Karpas-422 (cell line): ENCODE data around the gene ARL15. TPM values are rescaled to one million over a fixed set of nuclear protein-coding genes. Genes with fewer than 3 reads are reported as not detected.
"Not testable (repeated sequence)": the region's sequence is repeated elsewhere in the genome, so short reads cannot be mapped to it uniquely, and the experiment has no call there.

Source experiments
- DNase-seq: peaks from one replicate; pipeline ENCODE4 v3.0.0-alpha.2; 2015
- H2AFZ ChIP-seq: fragments of 200-600 bp; sonication (generic); 2 replicates; pipeline ENCODE4 v1.6.1; 2014; ENCODE audit warnings: antibody characterized with exemption, low read length, mixed read lengths
- H3K27ac ChIP-seq: fragments of 200-600 bp; sonication (generic); 2 replicates; pipeline ENCODE4 v1.5.1; 2014; ENCODE audit warnings: mild to moderate bottlenecking, low read length, moderate library complexity
- H3K27me3 ChIP-seq: fragments of 200-600 bp; sonication (generic); 2 replicates; pipeline ENCODE4 v1.6.1; 2014; ENCODE audit warnings: low read length, mixed read lengths
- H3K36me3 ChIP-seq: fragments of 200-600 bp; sonication (generic); 2 replicates; pipeline ENCODE4 v1.6.1; 2014; ENCODE audit warnings: low read length, mixed read lengths; ENCODE audit not compliant: insufficient read depth
- H3K4me1 ChIP-seq: fragments of 200-600 bp; sonication (generic); 2 replicates; pipeline ENCODE4 v1.6.1; 2014; ENCODE audit warnings: mild to moderate bottlenecking, low read length, mixed read lengths
- H3K4me2 ChIP-seq: fragments of 200-600 bp; sonication (generic); 2 replicates; pipeline ENCODE4 v1.6.1; 2014; ENCODE audit warnings: low read length, low read depth, mild to moderate bottlenecking; ENCODE audit not compliant: poor library complexity, severe bottlenecking
- H3K4me3 ChIP-seq: fragments of 200-600 bp; sonication (generic); 2 replicates; pipeline ENCODE4 v1.5.1; 2014; ENCODE audit warnings: mild to moderate bottlenecking, antibody characterized with exemption, low read length, mixed read lengths
- H3K79me2 ChIP-seq: fragments of 200-600 bp; sonication (generic); 2 replicates; pipeline ENCODE4 v1.6.1; 2014; ENCODE audit warnings: mild to moderate bottlenecking, low read length, mixed read lengths
- H3K9ac ChIP-seq: fragments of 200-600 bp; sonication (generic); 2 replicates; pipeline ENCODE4 v1.6.0; 2014; ENCODE audit warnings: low read length
- H3K9me2 ChIP-seq: fragments of 200-600 bp; sonication (generic), shearing (Covaris generic); replicated peaks from 2 replicates; pipeline ENCODE4 v1.6.0; 2014; ENCODE audit warnings: mild to moderate bottlenecking, low read length, moderate library complexity; ENCODE audit not compliant: insufficient read depth
- H3K9me3 ChIP-seq: fragments of 300-700, 200-600 bp; sonication (generic); 2 replicates; pipeline ENCODE4 v1.6.1; 2014; ENCODE audit warnings: low read length, mixed read lengths
- H4K20me1 ChIP-seq: fragments of 200-600 bp; sonication (generic); 2 replicates; pipeline ENCODE4 v1.6.1; 2014; ENCODE audit warnings: mild to moderate bottlenecking, antibody characterized with exemption, low read length, low read depth; ENCODE audit not compliant: insufficient read depth
- total RNA-seq: library from RNA; depleted of rRNA; stranded (reverse); fragments of >200 nt; shearing (Covaris generic); gene quantifications from 2 replicates; pipeline ENCODE4 v1.2.3, GENCODE V29; 2014; ENCODE audit warnings: low replicate concordance

Gene ARL15
- total RNA-seq, 1 experiment from 2014 or later, result 10.7 TPM

- H2AFZ ChIP-seq, result no peak overlapping the region
- H3K4me1 ChIP-seq, result no peaks in the 10 kb centered on the region
- no peaks in the 10 kb centered on the region for H3K36me3 ChIP-seq
- H3K9ac ChIP-seq, result no peak overlapping the region
- DNase-seq, result no peak
- H3K79me2 ChIP-seq, result no peaks in the 10 kb centered on the region
- H3K4me3 ChIP-seq, result no peak overlapping the region
- no peaks in the 10 kb centered on the region for H3K27me3 ChIP-seq
- no peaks in the 10 kb centered on the region for H4K20me1 ChIP-seq
- H3K9me2 ChIP-seq, result no peaks in the 10 kb centered on the region
- H3K27ac ChIP-seq, result no peak overlapping the region
- H3K9me3 ChIP-seq, result no peaks in the 10 kb centered on the region
- H3K4me2 ChIP-seq, result no peak overlapping the region
Observed at GRCh38 chr5:53983568-53984460, 326.6 kb downstream of the ARL15 start.

- H3K27ac ChIP-seq, H2AFZ ChIP-seq, H3K4me2 ChIP-seq, DNase-seq, H3K4me3 ChIP-seq, H3K36me3 ChIP-seq, H3K9me2 ChIP-seq, H3K9me3 ChIP-seq, H3K4me1 ChIP-seq, H3K27me3 ChIP-seq, H3K79me2 ChIP-seq, H4K20me1 ChIP-seq, H3K9ac ChIP-seq: not testable (repeated sequence)
Observed at GRCh38 chr5:53982319-53982718, 328.1 kb downstream of the ARL15 start.

DNA sequence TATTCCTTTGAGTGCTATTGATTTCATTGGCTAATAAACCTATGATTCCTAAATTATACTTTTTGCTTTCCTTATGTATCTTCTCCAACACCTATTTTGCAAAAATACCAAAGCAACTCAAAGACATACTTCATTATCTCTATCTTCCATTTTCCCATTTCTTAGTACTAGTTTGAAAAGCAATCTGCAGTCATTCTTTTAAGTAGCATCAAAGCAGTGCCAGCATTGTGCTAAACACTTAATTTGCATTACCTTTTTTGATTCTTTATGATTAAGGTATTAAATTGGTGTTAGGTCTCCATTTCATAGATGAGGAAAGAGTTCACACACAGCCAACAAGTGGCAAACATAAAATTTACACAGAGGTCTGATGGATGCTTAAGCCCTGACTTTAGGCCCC, 330.3 kb downstream of the ARL15 start:
- Histone ChIP-seq H3K27ac (no peak overlapping the region), H3K36me3 (no peaks in the 10 kb centered on the region), H3K27me3 (no peaks in the 10 kb centered on the region), H3K79me2 (no peaks in the 10 kb centered on the region), H2AFZ (no peak overlapping the region), H4K20me1 (no peaks in the 10 kb centered on the region), H3K9me3 (no peaks in the 10 kb centered on the region), H3K9me2 (no peaks in the 10 kb centered on the region), H3K4me2 (no peak overlapping the region), H3K4me1 (no peaks in the 10 kb centered on the region), H3K9ac (no peak overlapping the region), H3K4me3 (no peak overlapping the region)
- no peak for DNase-seq

- Histone ChIP-seq H2AFZ (no peak overlapping the region), H3K36me3 (no peaks in the 10 kb centered on the region), H4K20me1 (no peaks in the 10 kb centered on the region), H3K4me3 (no peak overlapping the region), H3K9ac (no peak overlapping the region), H3K27ac (no peak overlapping the region), H3K4me2 (no peak overlapping the region), H3K9me3 (no peaks in the 10 kb centered on the region), H3K79me2 (no peaks in the 10 kb centered on the region), H3K27me3 (no peaks in the 10 kb centered on the region), H3K4me1 (no peaks in the 10 kb centered on the region), H3K9me2 (no peaks in the 10 kb centered on the region)
- DNase-seq, result no peak
Observed at GRCh38 chr5:53974021-53974420, 336.4 kb downstream of the ARL15 start.

GRCh38 chr5:53972314-53972713, 338.1 kb downstream of the ARL15 start:
- no peaks in the 10 kb centered on the region for H3K9me2 ChIP-seq
- no peak overlapping the region for H3K4me2 ChIP-seq
- H2AFZ ChIP-seq, result no peak overlapping the region
- no peak overlapping the region for H3K9ac ChIP-seq
- no peak overlapping the region for H3K4me3 ChIP-seq
- H3K79me2 ChIP-seq, result no peaks in the 10 kb centered on the region
- no peak for DNase-seq
- H3K27ac ChIP-seq, result no peak overlapping the region
- no peaks in the 10 kb centered on the region for H4K20me1 ChIP-seq
- H3K9me3 ChIP-seq, result no peaks in the 10 kb centered on the region
- no peaks in the 10 kb centered on the region for H3K36me3 ChIP-seq
- H3K4me1 ChIP-seq, result no peaks in the 10 kb centered on the region
- H3K27me3 ChIP-seq, result no peaks in the 10 kb centered on the region

DNA sequence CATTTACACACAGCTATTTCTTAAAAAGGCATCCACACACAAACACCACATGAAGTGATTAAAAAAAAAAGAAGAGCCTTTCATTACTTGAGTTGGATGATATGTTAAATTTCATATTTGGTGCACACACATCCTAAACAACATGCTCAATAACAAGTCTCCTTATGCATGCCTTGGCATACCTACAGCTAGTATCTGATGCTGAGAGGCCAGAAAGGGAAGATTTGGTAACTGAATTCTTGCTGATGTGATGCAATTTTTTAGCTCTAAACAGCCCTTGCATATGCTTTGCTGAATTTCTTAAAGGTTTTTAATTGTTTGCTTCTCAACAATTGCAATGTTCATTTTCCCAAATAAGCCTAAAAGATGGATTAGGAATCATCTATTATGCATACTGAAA, 338.8 kb downstream of the ARL15 start:
- Histone ChIP-seq H3K9me3 (no peaks in the 10 kb centered on the region), H4K20me1 (no peaks in the 10 kb centered on the region), H3K4me3 (no peak overlapping the region), H3K36me3 (no peaks in the 10 kb centered on the region), H3K9me2 (no peaks in the 10 kb centered on the region), H3K79me2 (no peaks in the 10 kb centered on the region), H3K4me2 (no peak overlapping the region), H3K9ac (no peak overlapping the region), H3K27ac (no peak overlapping the region), H3K27me3 (no peaks in the 10 kb centered on the region), H2AFZ (no peak overlapping the region), H3K4me1 (no peaks in the 10 kb centered on the region)
- no peak for DNase-seq

- Histone ChIP-seq H3K79me2 (no peaks in the 10 kb centered on the region), H3K27ac (no peak overlapping the region), H3K9me2 (no peaks in the 10 kb centered on the region), H3K9ac (no peak overlapping the region), H3K4me3 (no peak overlapping the region), H3K27me3 (no peaks in the 10 kb centered on the region), H3K36me3 (no peaks in the 10 kb centered on the region), H4K20me1 (no peaks in the 10 kb centered on the region), H2AFZ (no peak overlapping the region), H3K4me2 (no peak overlapping the region), H3K4me1 (no peaks in the 10 kb centered on the region), H3K9me3 (no peaks in the 10 kb centered on the region)
- no peak for DNase-seq
Observed at GRCh38 chr5:53971131-53971530, 339.2 kb downstream of the ARL15 start.

GRCh38 chr5:53970475-53970874, 339.9 kb downstream of the ARL15 start:
- Histone ChIP-seq H3K27ac (no peak overlapping the region), H3K79me2 (no peaks in the 10 kb centered on the region), H3K4me1 (no peaks in the 10 kb centered on the region), H3K9me3 (no peaks in the 10 kb centered on the region), H3K36me3 (no peaks in the 10 kb centered on the region), H3K27me3 (no peaks in the 10 kb centered on the region), H3K4me2 (no peak overlapping the region), H3K9ac (no peak overlapping the region), H3K4me3 (no peak overlapping the region), H3K9me2 (no peaks in the 10 kb centered on the region), H4K20me1 (no peaks in the 10 kb centered on the region), H2AFZ (no peak overlapping the region)
- no peak for DNase-seq
